IPS DF 6.9 (cell line): ENCODE results near the gene UNC5C.
A peak's percentile ranks its signal among the peaks of the same experiment; 100 is the strongest.

Experiments used
- DNase-seq: peaks from one replicate; pipeline ENCODE4 v3.0.0-alpha.2; 2013; ENCODE audit warnings: low read depth, low spot score
- H3K27ac ChIP-seq: one replicate; pipeline ENCODE4 v1.5.1; 2013; ENCODE audit warnings: low read length, control low read depth
- H3K27me3 ChIP-seq: 2 replicates; pipeline ENCODE4 v1.6.1; 2013; ENCODE audit warnings: mild to moderate bottlenecking, low read length; ENCODE audit not compliant: control insufficient read depth, insufficient read depth
- H3K36me3 ChIP-seq: 2 replicates; pipeline ENCODE4 v1.6.1; 2013; ENCODE audit warnings: low read length; ENCODE audit not compliant: control insufficient read depth, insufficient read depth
- H3K4me1 ChIP-seq: 2 replicates; pipeline ENCODE4 v1.6.1; 2013; ENCODE audit warnings: low read length; ENCODE audit not compliant: control insufficient read depth, insufficient read depth
- H3K4me3 ChIP-seq: 2 replicates; pipeline ENCODE4 v1.5.1; 2013; ENCODE audit warnings: mild to moderate bottlenecking, low read length
- H3K9me3 ChIP-seq: 2 replicates; pipeline ENCODE4 v1.6.1; 2013; ENCODE audit warnings: low read length, inconsistent platforms; ENCODE audit not compliant: control insufficient read depth, insufficient read depth
- WGBS: extraction: QIAGEN DNeasy Blood & Tissue Kit; methylation state at CpG from one replicate; pipeline ENCODE4 v1.1.7; 2013; ENCODE audit warnings: mixed read lengths, missing lambda C conversion rate; ENCODE audit not compliant: insufficient read length, insufficient coverage; 5-methylcytosine and 5-hydroxymethylcytosine counted together

The UNC5C gene

GRCh38 chr4:95563638-95564337 is 15.0 kb upstream of the UNC5C start:
- Histone ChIP-seq H3K27ac (no peak overlapping the region), H3K36me3 (no peaks in the 10 kb centered on the region), H3K4me3 (no peak overlapping the region), H3K27me3 (no peaks in the 10 kb centered on the region), H3K9me3 (no peaks in the 10 kb centered on the region), H3K4me1 (no peaks in the 10 kb centered on the region; the same call in 1 of the 2 replicates)
- WGBS = no CpG with 5 or more reads among the region's 2 CpGs
- DNase-seq = no peak

GRCh38 chr4:95560774-95561173 is 12.0 kb upstream of the UNC5C start:
- Histone ChIP-seq H3K9me3 (no peaks in the 10 kb centered on the region), H3K36me3 (no peaks in the 10 kb centered on the region), H3K4me1 (no peaks in the 10 kb centered on the region; the same call in 1 of the 2 replicates), H3K27me3 (no peaks in the 10 kb centered on the region), H3K4me3 (no peak overlapping the region), H3K27ac (no peak overlapping the region)
- no CpG with 5 or more reads among the region's 1 CpG for WGBS
- no peak for DNase-seq

- no peaks in the 10 kb centered on the region for H3K4me1 ChIP-seq
- no peak overlapping the region for H3K4me3 ChIP-seq
- no peaks in the 10 kb centered on the region for H3K36me3 ChIP-seq
- H3K27ac ChIP-seq = no peak overlapping the region
- no peak for DNase-seq
- no peaks in the 10 kb centered on the region for H3K9me3 ChIP-seq
- WGBS = no CpG with 5 or more reads among the region's 4 CpGs
- no peaks in the 10 kb centered on the region for H3K27me3 ChIP-seq
These were observed 7.6 kb upstream of the UNC5C start for GRCh38 chr4:95556207-95556859.

GRCh38 chr4:95552942-95553550 is 4.3 kb upstream of the UNC5C start:
- no peaks in the 10 kb centered on the region for H3K9me3 ChIP-seq
- DNase-seq = no peak
- peaks cover 14% of the 10 kb centered on the region; the same call in 1 of the 2 replicates for H3K27me3 ChIP-seq
- H3K4me3 ChIP-seq = no peak overlapping the region
- no peaks in the 10 kb centered on the region for H3K36me3 ChIP-seq
- no peaks in the 10 kb centered on the region for H3K4me1 ChIP-seq
- no peak overlapping the region for H3K27ac ChIP-seq
- WGBS = no CpG with 5 or more reads among the region's 4 CpGs

GRCh38 chr4:95551653-95552052 is 2.9 kb upstream of the UNC5C start:
- Histone ChIP-seq H3K9me3 (no peaks in the 10 kb centered on the region), H3K4me1 (no peaks in the 10 kb centered on the region), H3K27ac (no peak overlapping the region), H3K4me3 (no peak overlapping the region), H3K36me3 (no peaks in the 10 kb centered on the region), H3K27me3 (peaks cover 21% of the 10 kb centered on the region; the same call in 1 of the 2 replicates)
- WGBS = 100% methylated on average over 1 of the region's 2 CpGs
- no peak for DNase-seq

GRCh38 chr4:95550115-95550987 is 1.6 kb upstream of the UNC5C start:
- Histone ChIP-seq H3K9me3 (no peaks in the 10 kb centered on the region), H3K27ac (no peak overlapping the region), H3K27me3 (peaks cover 24% of the 10 kb centered on the region; the same call in 1 of the 2 replicates), H3K36me3 (no peaks in the 10 kb centered on the region), H3K4me1 (no peaks in the 10 kb centered on the region), H3K4me3 (peak overlapping the region; percentile 68; the same call in 1 of the 2 replicates)
- no peak for DNase-seq
- no CpG with 5 or more reads among the region's 6 CpGs for WGBS

- Histone ChIP-seq H3K27ac (no peak overlapping the region), H3K36me3 (no peaks in the 10 kb centered on the region), H3K9me3 (no peaks in the 10 kb centered on the region), H3K4me1 (no peaks in the 10 kb centered on the region), H3K27me3 (peaks cover 24% of the 10 kb centered on the region; the same call in 1 of the 2 replicates), H3K4me3 (peak overlapping the region; percentile 68; the same call in 1 of the 2 replicates)
- no CpG with 5 or more reads among the region's 64 CpGs for WGBS
- no peak for DNase-seq
These were observed 707 bp upstream of the UNC5C start for GRCh38 chr4:95549246-95550114.

GRCh38 chr4:95547715-95548471 is 880 bp downstream of the UNC5C start:
- no peaks in the 10 kb centered on the region for H3K4me1 ChIP-seq
- peak overlapping the region; percentile 47; the same call in 1 of the 2 replicates for H3K4me3 ChIP-seq
- H3K27ac ChIP-seq = no peak overlapping the region
- peaks cover 24% of the 10 kb centered on the region; the same call in 1 of the 2 replicates for H3K27me3 ChIP-seq
- no peak for DNase-seq
- H3K36me3 ChIP-seq = no peaks in the 10 kb centered on the region
- no CpG with 5 or more reads among the region's 41 CpGs for WGBS
- H3K9me3 ChIP-seq = no peaks in the 10 kb centered on the region
